OCI-LY1 (cell line): Measurements from ENCODE around the gene NSL1.

Source experiments
- EZH2 ChIP-seq: fragments of 200-600 bp; sonication (generic), shearing (Covaris generic); IDR thresholded peaks from 2 replicates; pipeline ENCODE4 v1.8.0; 2017; ENCODE audit warnings: borderline replicate concordance, mixed run types, mild to moderate bottlenecking, antibody characterized with exemption, low read length, moderate library complexity, mixed read lengths
- TF ChIP-seq, protein P1 (sequence below): fragments of 200-600 bp; sonication (generic), shearing (Covaris generic); IDR thresholded peaks from 2 replicates; pipeline ENCODE4 v1.5.1; 2017; ENCODE audit warnings: mild to moderate bottlenecking, antibody characterized with exemption, low read length, moderate library complexity, mixed read lengths

- TF ChIP-seq, protein P1, sequence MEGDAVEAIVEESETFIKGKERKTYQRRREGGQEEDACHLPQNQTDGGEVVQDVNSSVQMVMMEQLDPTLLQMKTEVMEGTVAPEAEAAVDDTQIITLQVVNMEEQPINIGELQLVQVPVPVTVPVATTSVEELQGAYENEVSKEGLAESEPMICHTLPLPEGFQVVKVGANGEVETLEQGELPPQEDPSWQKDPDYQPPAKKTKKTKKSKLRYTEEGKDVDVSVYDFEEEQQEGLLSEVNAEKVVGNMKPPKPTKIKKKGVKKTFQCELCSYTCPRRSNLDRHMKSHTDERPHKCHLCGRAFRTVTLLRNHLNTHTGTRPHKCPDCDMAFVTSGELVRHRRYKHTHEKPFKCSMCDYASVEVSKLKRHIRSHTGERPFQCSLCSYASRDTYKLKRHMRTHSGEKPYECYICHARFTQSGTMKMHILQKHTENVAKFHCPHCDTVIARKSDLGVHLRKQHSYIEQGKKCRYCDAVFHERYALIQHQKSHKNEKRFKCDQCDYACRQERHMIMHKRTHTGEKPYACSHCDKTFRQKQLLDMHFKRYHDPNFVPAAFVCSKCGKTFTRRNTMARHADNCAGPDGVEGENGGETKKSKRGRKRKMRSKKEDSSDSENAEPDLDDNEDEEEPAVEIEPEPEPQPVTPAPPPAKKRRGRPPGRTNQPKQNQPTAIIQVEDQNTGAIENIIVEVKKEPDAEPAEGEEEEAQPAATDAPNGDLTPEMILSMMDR, result peak; percentile 48; the same call in 1 of the 2 replicates
- TF ChIP-seq EZH2, result no peak
These were observed 23.2 kb upstream of the NSL1 start for GRCh38 chr1:212814537-212815334.
